Measurements from ENCODE around the gene GATM. TPM values are rescaled to one million over a fixed set of nuclear protein-coding genes. Genes with fewer than 3 reads are reported as not detected.

GATM gene
- total and polyA plus RNA-seq, 8 donors, result 5.4 to 26.3 (median 19.9) TPM

- DNase-seq (peak; percentile 9 to 88 (median 37)), ATAC-seq (peak; percentile 57)
- TF ChIP-seq, protein P1, sequence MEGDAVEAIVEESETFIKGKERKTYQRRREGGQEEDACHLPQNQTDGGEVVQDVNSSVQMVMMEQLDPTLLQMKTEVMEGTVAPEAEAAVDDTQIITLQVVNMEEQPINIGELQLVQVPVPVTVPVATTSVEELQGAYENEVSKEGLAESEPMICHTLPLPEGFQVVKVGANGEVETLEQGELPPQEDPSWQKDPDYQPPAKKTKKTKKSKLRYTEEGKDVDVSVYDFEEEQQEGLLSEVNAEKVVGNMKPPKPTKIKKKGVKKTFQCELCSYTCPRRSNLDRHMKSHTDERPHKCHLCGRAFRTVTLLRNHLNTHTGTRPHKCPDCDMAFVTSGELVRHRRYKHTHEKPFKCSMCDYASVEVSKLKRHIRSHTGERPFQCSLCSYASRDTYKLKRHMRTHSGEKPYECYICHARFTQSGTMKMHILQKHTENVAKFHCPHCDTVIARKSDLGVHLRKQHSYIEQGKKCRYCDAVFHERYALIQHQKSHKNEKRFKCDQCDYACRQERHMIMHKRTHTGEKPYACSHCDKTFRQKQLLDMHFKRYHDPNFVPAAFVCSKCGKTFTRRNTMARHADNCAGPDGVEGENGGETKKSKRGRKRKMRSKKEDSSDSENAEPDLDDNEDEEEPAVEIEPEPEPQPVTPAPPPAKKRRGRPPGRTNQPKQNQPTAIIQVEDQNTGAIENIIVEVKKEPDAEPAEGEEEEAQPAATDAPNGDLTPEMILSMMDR (IDR thresholded peaks at IDR 0.05), result no peak
- Histone ChIP-seq H3K4me1 (peaks cover 4 to 38% of the 10 kb centered on the region in 2 donors), H3K4me3 (peak overlapping the region; percentile 68 to 85), H3K36me3 (peaks cover 0 to 32% of the 10 kb centered on the region in 2 donors), H3K27ac (peak overlapping the region; percentile 90 to 98), H3K27me3 (no peaks in the 10 kb centered on the region), H3K9me3 (no peaks in the 10 kb centered on the region)
- intact Hi-C loops (cut with DNase I), result no loop called here
Observed at GRCh38 chr15:45402955-45403877, 24.9 kb upstream of the GATM start.

- peak; percentile 96 for ATAC-seq
- intact Hi-C loops (cut with DNase I), result no loop called here
- H3K9me3 ChIP-seq, result no peaks in the 10 kb centered on the region
- peak overlapping the region; percentile 68 to 85 for H3K4me3 ChIP-seq
- peaks cover 0 to 23% of the 10 kb centered on the region in 2 donors for H3K36me3 ChIP-seq
- H3K4me1 ChIP-seq, result peaks cover 4 to 38% of the 10 kb centered on the region in 2 donors
- peak; percentile 96 to 99 (median 98) for DNase-seq
- TF ChIP-seq, protein P1 (IDR thresholded peaks at IDR 0.05), result no peak
- no peaks in the 10 kb centered on the region for H3K27me3 ChIP-seq
- peak overlapping the region; percentile 90 to 98 for H3K27ac ChIP-seq
Observed at GRCh38 chr15:45402162-45402954, 24.0 kb upstream of the GATM start.

GRCh38 chr15:45401665-45402161 is 23.4 kb upstream of the GATM start:
- no peaks in the 10 kb centered on the region for H3K9me3 ChIP-seq
- peak overlapping the region; percentile 68 to 85 for H3K4me3 ChIP-seq
- intact Hi-C loops (cut with DNase I), result no loop called here
- TF ChIP-seq, protein P1 (IDR thresholded peaks at IDR 0.05), result no peak
- H3K4me1 ChIP-seq, result peaks cover 4 to 38% of the 10 kb centered on the region in 2 donors
- peak; percentile 19 for ATAC-seq
- DNase-seq, result no peak
- H3K27ac ChIP-seq, result peak overlapping the region; percentile 90 to 98
- peaks cover 0 to 17% of the 10 kb centered on the region in 2 donors for H3K36me3 ChIP-seq
- no peaks in the 10 kb centered on the region for H3K27me3 ChIP-seq

- H3K27ac ChIP-seq, result no peak overlapping the region
- intact Hi-C loops (cut with DNase I), result loop anchor here in 1 of 2 donors (5.0 to 10.0 kb wide), 2 partner anchors 92 to 235 kb away; no protein-coding TSS in a partner anchor
- TF ChIP-seq, protein P1 (IDR thresholded peaks at IDR 0.05), result peak; percentile 52 to 66
- H3K4me1 ChIP-seq, result peaks cover 4 to 23% of the 10 kb centered on the region in 2 donors
- H3K27me3 ChIP-seq, result no peaks in the 10 kb centered on the region
- ATAC-seq, result no peak
- H3K36me3 ChIP-seq, result no peaks in the 10 kb centered on the region
- H3K9me3 ChIP-seq, result no peaks in the 10 kb centered on the region
- H3K4me3 ChIP-seq, result no peak overlapping the region
- peak in 2 of 4 donors; percentile 23 to 60 for DNase-seq
Observed at GRCh38 chr15:45399381-45400212, 21.3 kb upstream of the GATM start.
